ENCODE data around the gene ADAMTS17. TPM values are rescaled to one million over a fixed set of nuclear protein-coding genes. Genes with fewer than 3 reads are reported as not detected.

ADAMTS17 gene
- total RNA-seq, 6 experiments from 2014 or later, result 14.6 to 34.7 (median 24.2) TPM

- no peaks in the 10 kb centered on the region for H3K9me3 ChIP-seq
- H3K4me3 ChIP-seq, result no peak overlapping the region
- WGBS (ENCODE audit: insufficient coverage, low coverage, low lambda C conversion rate, missing lambda C conversion rate), result 64% methylated on average over 2 of the region's 2 CpGs
- intact Hi-C loops (cut with DNase I), result no loop called here
- H3K27ac ChIP-seq, result no peak overlapping the region
- DNase-seq (no peak), ATAC-seq (no peak)
- H3K36me3 ChIP-seq, result no peaks in the 10 kb centered on the region
- H3K4me1 ChIP-seq, result peaks cover 0 to 12% (median 4%) of the 10 kb centered on the region in 4 donors
- no peaks in the 10 kb centered on the region for H3K27me3 ChIP-seq
- TF ChIP-seq POLR2A (IDR thresholded peaks at IDR 0.05), result no peak
- TF ChIP-seq, protein P1, sequence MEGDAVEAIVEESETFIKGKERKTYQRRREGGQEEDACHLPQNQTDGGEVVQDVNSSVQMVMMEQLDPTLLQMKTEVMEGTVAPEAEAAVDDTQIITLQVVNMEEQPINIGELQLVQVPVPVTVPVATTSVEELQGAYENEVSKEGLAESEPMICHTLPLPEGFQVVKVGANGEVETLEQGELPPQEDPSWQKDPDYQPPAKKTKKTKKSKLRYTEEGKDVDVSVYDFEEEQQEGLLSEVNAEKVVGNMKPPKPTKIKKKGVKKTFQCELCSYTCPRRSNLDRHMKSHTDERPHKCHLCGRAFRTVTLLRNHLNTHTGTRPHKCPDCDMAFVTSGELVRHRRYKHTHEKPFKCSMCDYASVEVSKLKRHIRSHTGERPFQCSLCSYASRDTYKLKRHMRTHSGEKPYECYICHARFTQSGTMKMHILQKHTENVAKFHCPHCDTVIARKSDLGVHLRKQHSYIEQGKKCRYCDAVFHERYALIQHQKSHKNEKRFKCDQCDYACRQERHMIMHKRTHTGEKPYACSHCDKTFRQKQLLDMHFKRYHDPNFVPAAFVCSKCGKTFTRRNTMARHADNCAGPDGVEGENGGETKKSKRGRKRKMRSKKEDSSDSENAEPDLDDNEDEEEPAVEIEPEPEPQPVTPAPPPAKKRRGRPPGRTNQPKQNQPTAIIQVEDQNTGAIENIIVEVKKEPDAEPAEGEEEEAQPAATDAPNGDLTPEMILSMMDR (IDR thresholded peaks at IDR 0.05), result no peak
Observed at GRCh38 chr15:100279849-100280248, 61.9 kb downstream of the ADAMTS17 start.

GRCh38 chr15:100279446-100279845, 62.3 kb downstream of the ADAMTS17 start:
- TF ChIP-seq POLR2A (IDR thresholded peaks at IDR 0.05), result no peak
- TF ChIP-seq, protein P1 (IDR thresholded peaks at IDR 0.05), result no peak
- WGBS (ENCODE audit: insufficient coverage, low coverage, low lambda C conversion rate, missing lambda C conversion rate), result 86% methylated on average over 4 of the region's 7 CpGs

DNA sequence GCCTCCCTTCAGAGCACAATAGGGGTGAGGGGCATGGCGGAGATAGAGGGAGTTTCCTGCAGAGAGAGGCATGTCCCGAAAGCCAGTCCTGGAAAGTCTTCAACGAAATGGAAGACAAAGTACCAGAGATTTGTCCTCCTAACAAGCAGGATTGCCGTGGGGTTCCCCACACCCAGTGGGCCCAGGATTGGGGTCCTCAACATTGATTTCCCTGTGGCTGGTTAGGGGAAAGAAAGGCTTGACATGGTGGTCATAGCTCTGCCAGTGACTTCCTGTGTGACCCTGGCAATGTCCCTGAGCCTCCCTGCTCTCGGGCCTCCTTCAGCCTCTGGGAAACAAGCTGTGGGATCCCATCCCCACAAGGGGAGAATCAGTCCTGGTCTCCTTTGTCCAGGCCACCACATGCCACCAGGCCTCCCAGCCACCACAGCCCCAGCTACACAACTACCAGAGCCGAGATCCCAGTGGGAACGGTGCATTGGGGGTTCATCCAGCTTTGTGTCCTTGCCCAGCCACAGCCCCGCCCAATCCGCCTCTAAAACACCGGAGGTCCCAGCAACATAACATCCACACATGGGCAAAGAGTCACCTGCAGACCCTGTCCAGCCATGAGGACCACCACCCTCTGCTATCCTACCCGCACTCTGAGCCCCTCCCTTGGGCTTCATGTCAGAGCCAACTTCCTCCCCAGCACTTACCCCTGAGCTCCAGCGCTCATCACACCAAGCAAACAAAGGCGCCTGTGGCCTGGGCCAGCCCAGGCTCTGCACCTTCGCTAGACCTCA, 63.0 kb downstream of the ADAMTS17 start:
- Histone ChIP-seq H3K27me3 (no peaks in the 10 kb centered on the region), H3K36me3 (no peaks in the 10 kb centered on the region), H3K4me3 (no peak overlapping the region), H3K27ac (no peak overlapping the region), H3K4me1 (peaks cover 0 to 1% (median 0%) of the 10 kb centered on the region in 4 donors), H3K9me3 (no peaks in the 10 kb centered on the region)
- no peak for TF ChIP-seq POLR2A (IDR thresholded peaks at IDR 0.05)
- TF ChIP-seq, protein P1 (IDR thresholded peaks at IDR 0.05), result no peak
- intact Hi-C loops (cut with DNase I), result no loop called here
- no peak for DNase-seq
- WGBS (ENCODE audit: insufficient coverage, low coverage, low lambda C conversion rate, missing lambda C conversion rate), result 50% methylated on average over 2 of the region's 14 CpGs
- ATAC-seq, result peak in 1 of 4 donors; percentile 16

More at GRCh38 chr15:100279446-100279845, 62.3 kb downstream of the ADAMTS17 start:
- Histone ChIP-seq H3K27me3 (no peaks in the 10 kb centered on the region), H3K4me1 (peaks cover 0 to 8% (median 3%) of the 10 kb centered on the region in 4 donors), H3K27ac (no peak overlapping the region), H3K36me3 (no peaks in the 10 kb centered on the region), H3K9me3 (no peaks in the 10 kb centered on the region), H3K4me3 (no peak overlapping the region)
- ATAC-seq (peak in 1 of 4 donors; percentile 11), DNase-seq (no peak)
- intact Hi-C loops (cut with DNase I), result no loop called here

- no peaks in the 10 kb centered on the region for H3K36me3 ChIP-seq
- no peaks in the 10 kb centered on the region for H3K9me3 ChIP-seq
- 68% methylated on average over 11 of the region's 17 CpGs for WGBS (ENCODE audit: insufficient coverage, low coverage, low lambda C conversion rate, missing lambda C conversion rate)
- TF ChIP-seq POLR2A (IDR thresholded peaks at IDR 0.05), result no peak
- TF ChIP-seq, protein P1 (IDR thresholded peaks at IDR 0.05), result no peak
- intact Hi-C loops (cut with DNase I), result no loop called here
- H3K27ac ChIP-seq, result no peak overlapping the region
- ATAC-seq (no peak), DNase-seq (no peak)
- no peaks in the 10 kb centered on the region for H3K27me3 ChIP-seq
- H3K4me1 ChIP-seq, result no peaks in the 10 kb centered on the region
- no peak overlapping the region for H3K4me3 ChIP-seq
Observed at GRCh38 chr15:100277087-100277855, 64.5 kb downstream of the ADAMTS17 start.

All from right lobe of liver (tissue), 6 donors.